Measurements from ENCODE around the gene PBLD. TPM values are rescaled to one million over a fixed set of nuclear protein-coding genes. Genes with fewer than 3 reads are reported as not detected.

PBLD gene
- total RNA-seq, 1 donor from 2014 or later: 2.6 TPM

GRCh38 chr10:68235111-68235510, 97.6 kb downstream of the PBLD start:
- no peak overlapping the region for H3K27ac ChIP-seq
- no peak overlapping the region for H3K4me3 ChIP-seq
- no peaks in the 10 kb centered on the region for H3K27me3 ChIP-seq (ENCODE audit: low read depth)
- no peaks in the 10 kb centered on the region for H3K9me3 ChIP-seq
- no peak for TF ChIP-seq CTCF (IDR thresholded peaks at IDR 0.05)
- DNase-seq (no peak), ATAC-seq (no peak)
- H3K4me1 ChIP-seq: peaks cover 10% of the 10 kb centered on the region
- H3K36me3 ChIP-seq: no peaks in the 10 kb centered on the region
- intact Hi-C loops (cut with DNase I): no loop called here

DNA sequence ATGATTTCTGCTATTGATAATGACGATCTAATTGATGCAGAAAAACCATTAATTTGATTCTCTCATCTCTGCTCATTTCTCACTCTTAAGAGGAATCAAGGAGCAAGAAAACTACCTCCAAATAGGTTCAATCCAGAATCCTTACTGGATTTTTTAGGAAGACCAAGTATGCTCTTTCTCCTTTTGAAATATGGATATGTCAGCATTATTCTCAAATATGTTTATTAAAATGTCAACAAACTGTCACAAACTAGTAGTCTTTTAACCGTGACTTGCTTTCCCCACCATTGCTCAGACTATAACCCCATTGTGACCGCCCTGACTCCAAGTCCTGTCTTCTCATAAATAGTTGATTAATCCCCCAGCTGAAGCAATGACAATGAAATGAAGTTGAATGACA, 99.7 kb downstream of the PBLD start:
- no peaks in the 10 kb centered on the region for H3K9me3 ChIP-seq
- peaks cover 5% of the 10 kb centered on the region for H3K27me3 ChIP-seq (ENCODE audit: low read depth)
- ATAC-seq (no peak), DNase-seq (no peak)
- H3K27ac ChIP-seq: no peak overlapping the region
- H3K4me1 ChIP-seq: peaks cover 10% of the 10 kb centered on the region
- no peaks in the 10 kb centered on the region for H3K36me3 ChIP-seq
- no peak overlapping the region for H3K4me3 ChIP-seq
- intact Hi-C loops (cut with DNase I): no loop called here
- TF ChIP-seq CTCF (IDR thresholded peaks at IDR 0.05): no peak

Other genes with a start within 250 kb of the PBLD start
- gene MYPN, start 223.4 kb downstream of the PBLD start, total RNA-seq: not detected
- gene ATOH7, start 100.8 kb downstream of the PBLD start, total RNA-seq: not detected
- gene HNRNPH3, start 864 bp downstream of the PBLD start, total RNA-seq: 117 TPM
- 24.8 TPM for gene RUFY2, start 74.3 kb upstream of the PBLD start, total RNA-seq
- gene DNA2, start 139.0 kb upstream of the PBLD start, total RNA-seq: 7.1 TPM
- gene SLC25A16, start 194.6 kb upstream of the PBLD start, total RNA-seq: 29.4 TPM
- gene TET1, start 227.4 kb upstream of the PBLD start, total RNA-seq: 1.8 TPM

All from lower lobe of right lung (tissue), 2 donors.